Colon (tissue), 2 donors: ENCODE measurements around the gene HINT1.

Source experiments
- FAIRE-seq: peaks from 2 replicates; lab custom pipeline; 2012; peaks lifted over from hg19 to GRCh38; lab: Jason Lieb, UNC
- donor health status: control.
- donor health status: control.

HINT1 gene

DNA sequence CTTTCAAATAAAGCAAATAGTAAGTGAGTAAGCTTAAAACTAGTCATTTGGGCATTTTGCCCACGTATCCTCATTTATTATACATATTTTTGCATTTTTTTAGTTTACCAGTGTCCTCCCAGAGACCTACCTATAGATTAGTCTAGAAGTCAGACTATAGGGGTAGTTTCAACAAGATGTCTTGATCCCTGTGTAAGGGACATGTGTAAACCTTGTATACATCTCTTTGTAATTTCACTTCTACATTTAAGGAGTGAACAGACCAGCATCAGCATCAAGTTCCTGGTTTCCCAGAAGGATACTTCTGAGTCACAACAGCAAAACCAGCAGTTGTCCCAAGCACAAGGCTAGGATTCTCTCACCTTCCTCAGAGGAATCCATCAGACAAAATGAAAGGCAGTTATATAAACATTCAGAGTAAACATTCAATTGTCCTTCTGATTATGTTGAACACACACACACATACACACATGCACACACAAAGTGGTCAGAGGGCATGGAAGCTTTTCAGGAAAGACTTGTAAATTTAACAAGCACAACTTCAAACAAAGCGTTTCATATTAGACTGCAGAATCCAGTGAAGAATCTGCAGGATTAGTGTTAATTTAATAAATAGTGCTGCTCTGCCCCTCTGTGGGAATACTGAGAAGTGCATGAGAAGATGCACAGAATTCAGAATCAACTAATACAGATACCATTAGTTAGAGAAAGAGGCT is 55.4 kb downstream of the HINT1 start:
- peak; percentile 36 for FAIRE-seq
